GM10266 (cell line): ENCODE measurements around the gene TSPAN8.
"Not testable (repeated sequence)": the region's sequence is repeated elsewhere in the genome, so short reads cannot be mapped to it uniquely, and the experiment has no call there.

ENCODE experiments used
- DNase-seq: peaks from one replicate; pipeline ENCODE4 v3.0.0; 2012; ENCODE audit errors: extremely low spot score
- TF ChIP-seq, protein P1 (sequence below): IDR thresholded peaks from 2 replicates; pipeline ENCODE4 v1.5.1; 2012; ENCODE audit warnings: mild to moderate bottlenecking, low read depth; ENCODE audit not compliant: control insufficient read depth, insufficient read depth; ENCODE audit errors: missing control alignments

The TSPAN8 gene

DNA sequence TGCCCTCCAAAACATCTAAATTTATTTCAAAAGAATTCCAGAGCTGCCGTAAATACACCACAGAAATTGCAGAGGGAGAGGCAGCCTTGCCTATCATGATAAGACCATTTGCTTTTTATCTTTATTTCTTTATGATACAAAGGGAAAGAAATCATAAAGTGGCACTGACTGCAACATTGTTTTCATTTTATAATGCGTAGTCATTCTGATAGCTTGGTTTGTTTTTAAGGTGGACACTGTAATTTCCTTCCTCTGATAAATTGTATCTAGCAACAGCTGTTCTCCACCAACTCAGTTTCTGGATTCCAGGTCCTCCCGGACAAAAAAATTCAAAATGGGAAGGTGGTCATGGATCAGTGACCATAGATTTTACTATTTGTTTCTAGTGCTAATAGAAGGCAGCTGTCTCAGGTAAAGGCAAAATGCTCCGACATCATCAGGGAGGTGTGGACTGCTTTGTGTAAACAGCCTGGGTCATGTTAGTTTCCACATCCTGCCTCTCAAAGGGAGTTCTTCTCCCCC is 623 bp upstream of the TSPAN8 start:
- DNase-seq = no peak
- TF ChIP-seq, protein P1, sequence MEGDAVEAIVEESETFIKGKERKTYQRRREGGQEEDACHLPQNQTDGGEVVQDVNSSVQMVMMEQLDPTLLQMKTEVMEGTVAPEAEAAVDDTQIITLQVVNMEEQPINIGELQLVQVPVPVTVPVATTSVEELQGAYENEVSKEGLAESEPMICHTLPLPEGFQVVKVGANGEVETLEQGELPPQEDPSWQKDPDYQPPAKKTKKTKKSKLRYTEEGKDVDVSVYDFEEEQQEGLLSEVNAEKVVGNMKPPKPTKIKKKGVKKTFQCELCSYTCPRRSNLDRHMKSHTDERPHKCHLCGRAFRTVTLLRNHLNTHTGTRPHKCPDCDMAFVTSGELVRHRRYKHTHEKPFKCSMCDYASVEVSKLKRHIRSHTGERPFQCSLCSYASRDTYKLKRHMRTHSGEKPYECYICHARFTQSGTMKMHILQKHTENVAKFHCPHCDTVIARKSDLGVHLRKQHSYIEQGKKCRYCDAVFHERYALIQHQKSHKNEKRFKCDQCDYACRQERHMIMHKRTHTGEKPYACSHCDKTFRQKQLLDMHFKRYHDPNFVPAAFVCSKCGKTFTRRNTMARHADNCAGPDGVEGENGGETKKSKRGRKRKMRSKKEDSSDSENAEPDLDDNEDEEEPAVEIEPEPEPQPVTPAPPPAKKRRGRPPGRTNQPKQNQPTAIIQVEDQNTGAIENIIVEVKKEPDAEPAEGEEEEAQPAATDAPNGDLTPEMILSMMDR = no peak

DNA sequence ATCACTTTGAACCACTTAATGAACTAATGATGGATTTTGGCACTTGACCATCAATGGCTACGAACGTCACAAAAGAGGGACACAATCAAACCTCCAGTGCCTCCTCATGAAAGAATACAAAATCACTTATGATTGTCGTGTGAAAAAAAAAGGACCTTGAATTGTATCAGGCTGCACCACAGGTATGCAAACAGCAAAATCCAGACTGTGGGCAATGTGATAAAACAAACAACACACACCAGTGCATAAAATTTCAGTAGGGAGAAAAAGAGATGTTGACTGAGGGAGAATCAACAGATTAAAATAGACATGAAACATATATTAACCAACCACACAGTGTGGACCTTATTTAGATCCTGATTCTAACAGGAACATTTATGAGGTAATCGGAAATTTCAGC is 2.6 kb downstream of the TSPAN8 start:
- TF ChIP-seq, protein P1 = no peak
- DNase-seq = no peak

DNA sequence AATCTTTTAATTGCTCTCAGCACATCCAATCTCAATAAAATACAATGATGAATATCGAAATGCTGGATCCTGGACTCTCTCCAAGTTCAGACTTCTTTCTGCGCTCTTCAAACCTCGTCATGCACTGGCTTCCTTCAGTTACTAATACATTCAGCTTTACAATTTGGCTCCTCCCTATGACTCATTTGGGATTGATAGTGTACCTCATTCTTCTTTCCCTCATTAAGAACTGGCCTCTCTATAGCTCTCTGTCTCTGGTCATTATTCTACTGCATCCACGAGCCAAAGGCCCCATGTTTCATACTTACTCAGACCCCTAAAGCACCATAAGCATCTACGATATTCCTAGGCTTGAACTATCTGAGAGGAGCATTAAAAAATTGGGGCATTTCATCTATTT is 4.9 kb downstream of the TSPAN8 start:
- TF ChIP-seq, protein P1 = no peak
- DNase-seq = no peak

DNA sequence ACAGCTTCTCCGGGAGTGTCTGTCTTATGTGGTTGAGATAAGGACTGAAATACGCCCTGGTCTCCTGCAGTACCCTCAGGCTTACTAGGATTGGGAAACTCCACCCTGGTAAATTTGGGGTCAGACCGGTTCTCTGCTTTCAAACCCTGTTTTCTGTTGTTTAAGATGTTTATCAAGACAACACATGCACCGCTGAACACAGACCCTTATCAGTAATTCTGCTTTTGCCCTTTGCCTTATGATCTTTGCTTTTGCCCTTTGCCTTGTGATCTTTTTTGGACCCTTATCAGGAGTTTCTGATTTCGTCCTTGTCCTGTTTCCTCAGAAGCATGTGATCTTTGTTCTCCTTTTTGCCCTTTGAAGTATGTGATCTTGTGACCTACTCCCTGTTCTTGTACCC is 7.8 kb downstream of the TSPAN8 start:
- DNase-seq = not testable (repeated sequence)

DNA sequence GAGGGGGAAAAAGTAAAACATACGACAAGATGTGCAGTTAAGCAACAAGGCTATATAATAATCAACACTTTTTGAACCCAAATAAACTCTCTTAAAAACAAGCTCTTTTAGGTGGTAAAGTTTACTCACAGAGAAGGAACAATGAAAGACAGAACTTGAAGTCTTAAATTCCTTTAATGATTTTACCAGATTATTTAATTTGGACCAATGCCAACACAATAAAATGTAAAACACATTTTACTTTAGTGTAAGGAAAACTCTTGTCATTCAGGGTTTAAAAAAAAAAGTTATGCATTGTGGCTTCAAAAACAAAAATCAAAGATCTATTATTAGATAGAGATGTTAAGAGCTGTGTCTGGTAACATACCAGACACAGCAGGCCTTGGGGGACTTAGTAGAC is 13.1 kb downstream of the TSPAN8 start:
- DNase-seq = no peak
- TF ChIP-seq, protein P1 = no peak

DNA sequence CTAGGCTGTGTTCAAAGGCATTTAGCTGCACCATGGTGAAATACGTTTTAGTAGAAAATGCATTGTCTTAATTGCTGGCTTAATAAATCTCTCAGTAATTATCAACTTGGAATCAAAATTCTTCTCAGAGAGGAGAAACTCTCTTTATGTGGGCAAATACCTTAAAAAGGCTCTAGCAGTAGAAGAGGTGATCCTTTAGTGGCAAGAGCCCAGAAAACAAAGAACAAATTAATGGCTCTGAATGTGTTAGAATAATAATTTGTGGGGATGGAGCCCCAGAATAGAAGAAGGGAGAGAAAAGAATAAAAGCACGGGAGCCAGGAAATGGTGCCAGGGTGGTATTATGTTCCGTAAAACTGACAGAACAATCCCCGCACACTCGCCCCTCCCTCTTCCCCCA is 14.8 kb downstream of the TSPAN8 start:
- DNase-seq = no peak
- TF ChIP-seq, protein P1 = no peak

DNA sequence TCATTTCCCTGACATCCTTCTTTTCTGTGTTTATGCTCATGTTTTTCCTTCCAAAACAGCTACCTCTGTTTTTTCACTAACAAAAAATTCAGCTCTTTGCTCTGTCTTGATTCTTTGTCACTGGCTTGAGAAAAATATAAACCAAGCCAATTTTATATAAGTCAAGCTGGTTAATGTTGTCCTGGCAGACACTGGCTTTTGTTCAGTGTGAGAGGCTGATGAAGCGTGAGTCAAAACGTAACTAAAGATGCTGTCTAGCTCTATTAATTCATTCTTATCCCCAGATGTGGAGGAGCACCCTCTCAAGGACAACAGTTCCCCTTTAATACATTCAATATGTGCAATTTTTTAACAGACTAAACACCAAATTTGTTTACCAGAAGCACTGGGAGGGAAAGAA is 15.8 kb downstream of the TSPAN8 start:
- no peak for DNase-seq
- TF ChIP-seq, protein P1 = no peak

DNA sequence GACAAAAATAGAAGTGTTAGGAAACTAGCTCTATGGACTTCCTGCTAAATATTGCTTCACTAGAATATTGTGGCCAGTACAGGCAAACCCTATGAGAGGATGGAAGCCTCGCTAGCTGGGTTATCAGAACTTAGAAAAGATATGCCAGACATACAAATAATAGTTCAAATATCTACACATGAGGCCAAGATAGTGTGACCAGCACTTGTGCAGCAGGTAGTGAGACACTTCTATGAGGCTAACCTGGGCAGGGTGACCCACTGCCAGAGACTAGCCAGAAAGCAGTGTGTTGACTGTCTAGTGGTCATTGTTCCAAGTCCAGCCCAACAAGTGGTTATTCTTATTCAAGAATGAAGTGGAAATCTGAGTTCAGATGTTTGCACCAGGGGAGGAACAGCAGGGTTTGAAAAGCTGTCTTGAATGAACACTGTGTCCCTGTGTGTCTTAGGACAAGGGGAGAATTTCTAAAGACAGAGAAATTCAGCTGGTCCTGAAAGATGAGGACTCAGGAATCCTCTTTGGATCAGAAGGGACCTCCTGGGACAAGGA is 16.3 kb downstream of the TSPAN8 start:
- TF ChIP-seq, protein P1 = no peak
- DNase-seq = no peak
